Common myeloid progenitor, CD34-positive (primary cell): ENCODE measurements around the gene CDIP1.

Experiments
- CTCF ChIA-PET: fragments of 350-600 bp; sonication (Branson Sonifier 250); formaldehyde crosslinking; loops from one replicate; lab custom pipeline; 2021; ENCODE audit warnings: antibody characterized with exemption; lab: Charles Lee
- POLR2A ChIA-PET: fragments of 350-600 bp; sonication (Branson Sonifier 250); formaldehyde crosslinking; loops from one replicate; lab custom pipeline; 2021; ENCODE audit warnings: antibody characterized with exemption; lab: Charles Lee
- DNase-seq, 3 donors: peaks; one replicate each; pipeline versions ENCODE4 v3.0.0 to v3.0.0-alpha.2; 2013
- H3K27ac ChIP-seq, 2 experiments: 1 replicate in 1 of 2; 2 replicates in 1 of 2; pipeline ENCODE4 v1.7.0; 2013; ENCODE audit warnings: inconsistent platforms in 2 of 2, low read length in 2 of 2, mild to moderate bottlenecking in 2 of 2, low read depth in 1 of 2, moderate library complexity in 1 of 2; ENCODE audit not compliant: severe bottlenecking in 2 of 2, insufficient read depth in 1 of 2, poor library complexity in 1 of 2
- H3K27me3 ChIP-seq, 5 experiments: replicated peaks in 2 of 5; 1 replicate in 3 of 5; 2 replicates in 2 of 5; pipeline versions ENCODE4 v1.6.1 to v1.7.0; 2013; ENCODE audit warnings: low read length in 4 of 5, mild to moderate bottlenecking in 2 of 5, moderate library complexity in 2 of 5, inconsistent platforms in 1 of 5; ENCODE audit not compliant: insufficient read depth in 5 of 5, control insufficient read depth in 4 of 5
- H3K36me3 ChIP-seq, 4 experiments: 1 replicate in 2 of 4; 2 replicates in 2 of 4; pipeline versions ENCODE4 v1.6.1 to v1.7.0; 2013; ENCODE audit warnings: low read length in 3 of 4, control low read depth in 1 of 4, mild to moderate bottlenecking in 1 of 4; ENCODE audit not compliant: control insufficient read depth in 4 of 4, insufficient read depth in 4 of 4
- H3K4me1 ChIP-seq, 4 experiments: 1 replicate in 3 of 4; 2 replicates in 1 of 4; pipeline versions ENCODE4 v1.6.1 to v1.7.1; 2013; ENCODE audit warnings: low read length in 3 of 4, mild to moderate bottlenecking in 3 of 4, control low read depth in 1 of 4, inconsistent platforms in 1 of 4, moderate library complexity in 1 of 4; ENCODE audit not compliant: control insufficient read depth in 4 of 4, insufficient read depth in 4 of 4; ENCODE audit errors: control extremely low read depth in 1 of 4
- H3K4me3 ChIP-seq, 7 experiments: 1 replicate in 4 of 7; 2 replicates in 3 of 7; pipeline versions ENCODE4 v1.5.1 to v1.7.0; 2013; ENCODE audit warnings: mild to moderate bottlenecking in 7 of 7, low read length in 6 of 7, moderate library complexity in 6 of 7, inconsistent platforms in 2 of 7, low read depth in 2 of 7, control low read depth in 1 of 7; ENCODE audit not compliant: insufficient read depth in 4 of 7, control insufficient read depth in 1 of 7; ENCODE audit errors: extremely low read depth in 1 of 7
- H3K9me3 ChIP-seq, 5 experiments: 1 replicate in 4 of 5; 2 replicates in 1 of 5; pipeline versions ENCODE4 v1.6.1 to v1.7.1; 2013; ENCODE audit warnings: low read length in 4 of 5, mild to moderate bottlenecking in 2 of 5, inconsistent platforms in 1 of 5, low read depth in 1 of 5, moderate library complexity in 1 of 5; ENCODE audit not compliant: control insufficient read depth in 4 of 5, insufficient read depth in 2 of 5; ENCODE audit errors: control extremely low read depth in 1 of 5
- WGBS: methylation state at CpG from one replicate; pipeline ENCODE4 v1.1.5; 2013; ENCODE audit not compliant: insufficient coverage; 5-methylcytosine and 5-hydroxymethylcytosine counted together

Gene CDIP1

DNA sequence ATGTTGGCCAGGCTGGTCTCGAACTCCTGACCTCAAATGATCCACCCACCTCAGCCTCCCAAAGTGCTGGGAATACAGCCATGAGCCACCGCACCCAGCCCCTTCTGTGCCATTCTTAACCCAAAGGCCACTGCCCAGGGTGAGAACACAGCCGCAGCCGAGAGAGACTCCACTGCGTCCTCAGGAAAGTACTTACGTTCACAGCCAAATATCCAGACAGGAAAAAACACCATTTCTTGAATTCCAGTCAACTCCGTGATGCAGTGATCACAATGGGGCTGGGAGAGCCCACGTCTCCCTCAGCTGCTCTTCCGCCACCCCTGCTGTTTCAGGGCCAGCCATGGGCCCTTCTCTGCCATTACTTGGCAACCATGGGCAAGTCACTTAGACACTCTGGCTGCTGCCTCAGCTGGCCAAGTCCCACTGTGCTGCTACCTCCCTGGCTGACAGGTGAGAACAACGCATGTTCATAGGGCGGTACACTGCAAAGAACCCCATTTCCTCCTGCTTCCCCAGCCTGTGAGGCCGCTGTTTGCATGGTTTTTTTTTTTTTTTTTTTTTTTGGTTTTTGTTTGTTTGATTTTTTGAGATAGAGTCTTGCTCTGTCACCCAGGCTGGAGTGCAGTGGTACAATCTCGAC lies 4.3 kb downstream of the CDIP1 start:
- Histone ChIP-seq H3K36me3 (peaks cover 4 to 19% (median 13%) of the 10 kb centered on the region in 4 experiments), H3K4me3 (no peak overlapping the region), H3K4me1 (peaks cover 3 to 27% (median 25%) of the 10 kb centered on the region in 4 experiments), H3K27me3 (no peaks in the 10 kb centered on the region), H3K27ac (no peak overlapping the region), H3K9me3 (peaks cover 0 to 6% (median 0%) of the 10 kb centered on the region in 5 experiments)
- DNase-seq = no peak
- CTCF ChIA-PET = interaction anchor here (0.9 to 1.2 kb wide), 4 partner anchors 9 to 17 kb away, joined by 3 read pairs; no protein-coding TSS in a partner anchor
- POLR2A ChIA-PET = no interaction called here
- WGBS = 86% methylated on average over 6 of the region's 13 CpGs

DNA sequence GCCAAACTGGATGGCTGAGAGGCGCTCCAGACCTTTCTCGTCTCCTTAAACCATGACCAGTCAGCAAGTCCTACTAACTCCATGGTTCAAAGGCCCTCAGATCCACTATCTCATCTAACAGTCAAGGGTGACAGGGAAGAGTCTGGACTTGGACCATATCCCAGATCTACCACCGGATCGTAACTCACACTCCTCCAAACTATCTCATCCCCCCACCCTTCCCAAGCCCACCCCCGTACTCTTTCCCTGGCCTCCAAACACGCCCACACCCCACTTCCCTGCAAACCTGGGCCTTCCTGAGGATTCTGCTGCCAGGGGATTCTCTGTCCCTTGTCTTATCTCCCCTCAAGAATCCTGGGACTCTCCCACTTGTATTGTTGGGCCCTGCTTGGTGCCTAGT lies 5.1 kb downstream of the CDIP1 start:
- Histone ChIP-seq H3K27ac (no peak overlapping the region), H3K9me3 (no peaks in the 10 kb centered on the region), H3K36me3 (peaks cover 4 to 19% (median 13%) of the 10 kb centered on the region in 4 experiments), H3K27me3 (no peaks in the 10 kb centered on the region), H3K4me1 (peaks cover 3 to 33% (median 30%) of the 10 kb centered on the region in 4 experiments), H3K4me3 (no peak overlapping the region)
- no peak for DNase-seq
- CTCF ChIA-PET = interaction anchor here (1.4 kb wide), 2 partner anchors 27 to 44 kb away, joined by 4 to 6 read pairs; no protein-coding TSS in a partner anchor
- POLR2A ChIA-PET = no interaction called here
- WGBS = 95% methylated on average over 6 of the region's 6 CpGs

DNA sequence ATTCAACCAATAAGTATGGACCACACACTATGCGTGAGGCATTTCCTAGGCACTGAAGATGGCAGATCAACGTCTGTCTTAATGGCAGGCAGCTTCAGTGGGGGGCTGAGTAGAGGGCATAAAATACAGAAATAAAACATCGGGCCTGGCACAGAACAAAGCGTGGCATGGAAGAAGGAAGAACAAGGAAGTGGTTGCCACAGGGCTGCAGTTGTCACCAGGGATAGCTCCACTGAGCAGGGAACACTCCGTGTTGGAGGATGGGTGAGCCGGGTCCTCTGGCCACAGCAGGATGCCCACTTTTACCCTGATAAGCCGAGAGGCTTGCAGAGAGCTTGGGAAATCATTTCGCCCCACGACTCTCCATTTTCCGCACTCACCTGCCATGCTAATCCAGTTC lies 6.3 kb downstream of the CDIP1 start:
- Histone ChIP-seq H3K36me3 (peaks cover 4 to 19% (median 13%) of the 10 kb centered on the region in 4 experiments), H3K27me3 (no peaks in the 10 kb centered on the region), H3K4me3 (no peak overlapping the region), H3K27ac (no peak overlapping the region), H3K4me1 (peaks cover 3 to 29% (median 24%) of the 10 kb centered on the region in 4 experiments), H3K9me3 (no peaks in the 10 kb centered on the region)
- over 99% methylated on average over 7 of the region's 10 CpGs for WGBS
- POLR2A ChIA-PET = interaction anchor here (1.1 kb wide), 1 partner anchor 9 kb away, joined by 3 read pairs; no protein-coding TSS in a partner anchor
- CTCF ChIA-PET = interaction anchor here (0.6 to 1.8 kb wide), 5 partner anchors 10 to 285 kb away, joined by 3 to 6 read pairs (median 4); no protein-coding TSS in a partner anchor
- no peak for DNase-seq

DNA sequence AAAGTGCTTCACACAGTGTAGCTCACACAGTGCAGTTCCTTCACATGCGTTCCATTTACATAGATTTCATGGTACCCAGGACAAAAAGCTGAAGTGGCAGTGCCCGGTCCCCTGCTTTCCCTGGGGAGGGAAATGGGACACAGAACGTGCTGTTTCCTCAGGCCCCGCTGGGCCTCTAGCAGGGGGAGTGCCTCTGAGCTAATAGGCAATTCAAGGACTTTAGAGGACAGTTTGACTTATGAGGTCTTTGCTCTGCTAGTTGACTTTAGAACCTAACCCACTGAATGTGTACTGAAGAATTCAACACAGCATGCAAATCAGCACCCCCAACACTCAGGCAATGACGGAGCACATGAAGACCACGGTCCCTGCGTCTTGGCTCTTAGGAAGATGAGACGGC lies 6.8 kb downstream of the CDIP1 start:
- WGBS = 99% methylated on average over 7 of the region's 8 CpGs
- CTCF ChIA-PET = interaction anchor here (1.2 to 1.8 kb wide), 3 partner anchors 9 to 54 kb away, joined by 4 to 6 read pairs (median 4); no protein-coding TSS in a partner anchor
- peaks cover 4 to 19% (median 13%) of the 10 kb centered on the region in 4 experiments for H3K36me3 ChIP-seq

DNA sequence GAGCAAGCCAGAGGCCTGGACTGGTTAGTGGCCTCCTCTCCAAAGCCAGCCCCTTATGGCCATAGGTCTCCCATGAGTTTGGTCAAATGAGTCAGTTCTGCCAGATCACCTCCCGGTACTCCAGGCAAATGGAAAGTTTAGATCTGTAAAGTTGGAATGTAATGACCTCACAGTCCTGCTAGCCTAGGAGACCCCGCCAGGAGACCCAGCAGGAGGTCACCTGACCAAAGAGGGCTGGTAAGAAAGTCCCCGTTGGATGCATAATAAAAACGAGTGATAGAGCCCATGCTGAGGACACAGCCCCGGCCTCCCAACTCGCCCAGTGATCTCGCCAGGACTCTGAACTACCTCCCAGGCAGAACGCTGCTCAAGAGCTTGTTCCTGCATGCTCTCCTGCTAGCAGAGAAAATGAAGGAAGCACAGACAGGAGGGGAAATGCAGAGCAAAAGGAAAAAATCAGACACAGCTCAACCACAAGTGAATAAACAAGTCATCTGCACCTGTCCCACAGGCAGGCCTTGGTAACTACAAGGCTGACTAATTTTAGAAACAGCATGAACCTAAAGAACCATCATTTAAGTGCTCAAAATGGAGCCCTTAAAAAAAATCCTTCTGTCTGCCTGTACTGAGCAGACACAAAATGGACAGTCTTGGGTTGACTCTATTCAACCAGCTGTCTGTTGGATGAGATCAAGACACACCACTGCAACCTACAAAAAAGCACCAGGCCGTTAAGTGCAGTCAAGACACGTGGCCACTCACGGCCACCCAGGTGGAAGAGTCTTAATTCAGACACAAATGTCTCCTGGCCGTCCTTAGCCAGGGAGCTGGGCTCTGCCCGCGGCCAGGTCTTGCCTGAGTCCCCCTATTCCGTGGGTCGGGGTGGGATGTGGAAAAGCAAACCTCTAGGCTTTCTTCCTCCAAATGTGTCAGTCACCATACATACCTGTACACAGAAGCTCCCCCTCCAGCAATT lies 9.2 kb downstream of the CDIP1 start:
- H3K36me3 ChIP-seq = peaks cover 4 to 25% (median 15%) of the 10 kb centered on the region in 4 experiments
- CTCF ChIA-PET = interaction anchor here (1.0 to 2.6 kb wide), 5 partner anchors 11 to 23 kb away, joined by 3 to 11 read pairs (median 4); no protein-coding TSS in a partner anchor
- no peaks in the 10 kb centered on the region for H3K9me3 ChIP-seq
- peak in 2 of 3 donors; percentile 55 to 63 for DNase-seq
- 72% methylated on average over 13 of the region's 16 CpGs for WGBS
- peak overlapping the region in 2 of 7 experiments; percentile 5 to 18 for H3K4me3 ChIP-seq
- peaks cover 3 to 25% (median 18%) of the 10 kb centered on the region in 4 experiments for H3K4me1 ChIP-seq
- POLR2A ChIA-PET = no interaction called here
- no peaks in the 10 kb centered on the region for H3K27me3 ChIP-seq
- H3K27ac ChIP-seq = no peak overlapping the region

More for the DNA sequence above, 6.8 kb downstream of the CDIP1 start:
- H3K4me3 ChIP-seq = no peak overlapping the region
- H3K27me3 ChIP-seq = no peaks in the 10 kb centered on the region
- no peak overlapping the region for H3K27ac ChIP-seq
- DNase-seq = no peak
- peaks cover 3 to 32% (median 22%) of the 10 kb centered on the region in 4 experiments for H3K4me1 ChIP-seq
- H3K9me3 ChIP-seq = no peaks in the 10 kb centered on the region
- POLR2A ChIA-PET = interaction anchor here (1.1 kb wide), 1 partner anchor 9 kb away, joined by 3 read pairs; no protein-coding TSS in a partner anchor

DNA sequence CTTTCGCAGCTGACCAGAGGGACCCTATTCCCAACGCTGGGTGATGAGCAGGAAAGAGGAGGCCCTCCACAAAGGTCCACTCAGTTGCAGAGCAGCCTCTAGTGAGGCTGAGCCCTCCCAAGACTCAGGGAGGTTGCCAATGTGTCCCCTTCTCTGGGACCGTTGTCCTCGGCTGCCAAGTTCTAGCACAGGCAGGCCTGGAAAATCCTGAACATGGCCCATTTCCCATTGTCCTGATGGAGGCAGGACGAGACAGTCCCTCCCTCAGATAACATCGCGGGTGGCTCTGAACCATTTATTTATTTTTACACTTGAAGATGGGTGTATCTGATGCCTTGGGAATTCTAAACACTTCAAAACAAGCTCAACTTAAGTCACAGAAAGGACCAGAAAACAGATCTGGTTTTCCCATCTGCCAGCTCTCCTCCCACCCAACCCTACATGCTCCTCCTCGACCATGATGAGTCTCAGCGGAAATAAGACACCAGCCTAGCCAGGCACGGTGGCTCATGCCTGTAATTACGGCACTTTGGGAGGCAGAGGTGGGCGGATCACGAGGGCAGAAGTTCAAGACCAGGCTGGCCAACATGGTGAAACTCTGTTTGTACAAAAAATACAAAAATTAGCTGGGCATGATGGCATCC lies 12.8 kb downstream of the CDIP1 start:
- no peak overlapping the region for H3K4me3 ChIP-seq
- no peak overlapping the region for H3K27ac ChIP-seq
- no peak for DNase-seq
- 90% methylated on average over 8 of the region's 13 CpGs for WGBS
- CTCF ChIA-PET = interaction anchor here (0.9 to 6.9 kb wide), 3 partner anchors 9 to 21 kb away, joined by 3 to 57 read pairs (median 32); no protein-coding TSS in a partner anchor
- H3K27me3 ChIP-seq = no peaks in the 10 kb centered on the region
- H3K4me1 ChIP-seq = peaks cover 5 to 48% (median 40%) of the 10 kb centered on the region in 4 experiments
- H3K9me3 ChIP-seq = no peaks in the 10 kb centered on the region
- POLR2A ChIA-PET = no interaction called here
- peaks cover 0 to 15% (median 3%) of the 10 kb centered on the region in 4 experiments for H3K36me3 ChIP-seq
